Measurements from ENCODE around the gene ABCC1.

DNA sequence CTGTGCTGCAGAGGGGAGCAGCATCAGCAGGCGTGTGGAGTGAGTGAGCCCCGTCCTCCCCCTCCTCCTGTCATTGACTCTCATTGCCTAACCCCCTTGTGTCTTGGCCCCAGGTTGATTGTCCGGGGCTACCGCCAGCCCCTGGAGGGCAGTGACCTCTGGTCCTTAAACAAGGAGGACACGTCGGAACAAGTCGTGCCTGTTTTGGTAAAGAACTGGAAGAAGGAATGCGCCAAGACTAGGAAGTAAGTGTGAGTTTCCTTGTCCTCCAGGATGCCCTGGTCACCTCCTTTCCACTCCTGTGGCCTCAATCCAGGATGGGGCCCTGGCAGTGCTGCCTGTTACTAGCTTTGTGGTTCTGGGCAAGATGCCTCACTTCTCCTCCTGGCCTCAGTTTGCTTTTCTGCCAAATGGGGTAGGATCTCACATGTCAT lies 87.0 kb downstream of the ABCC1 start:
- TF ChIP-seq, protein P1, sequence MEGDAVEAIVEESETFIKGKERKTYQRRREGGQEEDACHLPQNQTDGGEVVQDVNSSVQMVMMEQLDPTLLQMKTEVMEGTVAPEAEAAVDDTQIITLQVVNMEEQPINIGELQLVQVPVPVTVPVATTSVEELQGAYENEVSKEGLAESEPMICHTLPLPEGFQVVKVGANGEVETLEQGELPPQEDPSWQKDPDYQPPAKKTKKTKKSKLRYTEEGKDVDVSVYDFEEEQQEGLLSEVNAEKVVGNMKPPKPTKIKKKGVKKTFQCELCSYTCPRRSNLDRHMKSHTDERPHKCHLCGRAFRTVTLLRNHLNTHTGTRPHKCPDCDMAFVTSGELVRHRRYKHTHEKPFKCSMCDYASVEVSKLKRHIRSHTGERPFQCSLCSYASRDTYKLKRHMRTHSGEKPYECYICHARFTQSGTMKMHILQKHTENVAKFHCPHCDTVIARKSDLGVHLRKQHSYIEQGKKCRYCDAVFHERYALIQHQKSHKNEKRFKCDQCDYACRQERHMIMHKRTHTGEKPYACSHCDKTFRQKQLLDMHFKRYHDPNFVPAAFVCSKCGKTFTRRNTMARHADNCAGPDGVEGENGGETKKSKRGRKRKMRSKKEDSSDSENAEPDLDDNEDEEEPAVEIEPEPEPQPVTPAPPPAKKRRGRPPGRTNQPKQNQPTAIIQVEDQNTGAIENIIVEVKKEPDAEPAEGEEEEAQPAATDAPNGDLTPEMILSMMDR (IDR thresholded peaks at IDR 0.05), result no peak
- TF ChIP-seq POLR2A (IDR thresholded peaks at IDR 0.05), result no peak
